Activated naive CD8-positive, alpha-beta T cell (primary cell): ENCODE results near the gene CD109.
"Not testable (repeated sequence)": the region's sequence is repeated elsewhere in the genome, so short reads cannot be mapped to it uniquely, and the experiment has no call there.

ENCODE experiments used
- H3K27ac Mint-ChIP-seq: one replicate; pipeline ENCODE4 v1.8.0; 2021; ENCODE audit warnings: mixed read lengths
- H3K27me3 Mint-ChIP-seq: one replicate; pipeline ENCODE4 v1.8.0; 2021; ENCODE audit warnings: mixed read lengths
- H3K36me3 Mint-ChIP-seq: one replicate; pipeline ENCODE4 v1.8.0; 2021; ENCODE audit warnings: mixed read lengths
- H3K4me1 Mint-ChIP-seq: one replicate; pipeline ENCODE4 v1.8.0; 2021; ENCODE audit warnings: low read depth, mixed read lengths
- H3K4me3 Mint-ChIP-seq: one replicate; pipeline ENCODE4 v1.8.0; 2021; ENCODE audit warnings: mild to moderate bottlenecking, mixed read lengths
- H3K9me3 Mint-ChIP-seq: one replicate; pipeline ENCODE4 v1.8.0; 2021; ENCODE audit warnings: low read depth, mixed read lengths

Gene CD109

GRCh38 chr6:73671911-73672685 is 23.9 kb upstream of the CD109 start:
- H3K4me1 Mint-ChIP-seq, result no peaks in the 10 kb centered on the region
- peaks cover 13% of the 10 kb centered on the region for H3K27me3 Mint-ChIP-seq
- no peaks in the 10 kb centered on the region for H3K9me3 Mint-ChIP-seq
- no peaks in the 10 kb centered on the region for H3K36me3 Mint-ChIP-seq
- no peak overlapping the region for H3K4me3 Mint-ChIP-seq
- H3K27ac Mint-ChIP-seq, result no peak overlapping the region

DNA sequence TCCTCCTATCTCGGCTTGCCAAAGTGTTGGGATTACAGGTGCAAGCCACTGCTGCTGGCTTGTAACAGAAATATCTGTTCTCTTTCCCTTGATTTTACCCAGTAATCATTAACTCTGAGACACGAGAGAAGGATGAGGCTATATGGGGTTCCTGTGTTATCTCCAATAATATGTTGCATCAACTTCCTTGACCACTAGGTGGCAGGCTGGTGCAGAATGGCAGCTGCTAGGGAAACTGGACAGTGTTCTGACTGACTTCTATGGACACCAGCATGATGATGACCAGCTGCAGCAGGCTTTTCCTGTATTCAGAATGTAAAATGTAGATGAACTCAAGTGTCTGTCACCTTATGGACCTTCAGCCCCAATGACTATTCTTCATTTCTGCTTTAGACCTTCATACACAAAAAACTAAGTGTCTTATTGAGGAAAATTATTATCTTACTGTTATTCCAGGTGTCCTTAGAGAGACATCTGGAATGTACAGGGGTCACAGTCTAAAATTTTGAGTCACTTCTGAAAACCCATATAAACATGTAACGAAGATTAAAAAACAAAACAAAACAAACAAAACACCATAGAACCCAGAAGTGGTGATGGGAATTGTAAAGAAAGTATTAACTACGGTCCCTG is 20.4 kb upstream of the CD109 start:
- no peaks in the 10 kb centered on the region for H3K4me1 Mint-ChIP-seq
- H3K27ac Mint-ChIP-seq, result no peak overlapping the region
- H3K36me3 Mint-ChIP-seq, result no peaks in the 10 kb centered on the region
- no peaks in the 10 kb centered on the region for H3K9me3 Mint-ChIP-seq
- H3K4me3 Mint-ChIP-seq, result no peak overlapping the region
- peaks cover 8% of the 10 kb centered on the region for H3K27me3 Mint-ChIP-seq

DNA sequence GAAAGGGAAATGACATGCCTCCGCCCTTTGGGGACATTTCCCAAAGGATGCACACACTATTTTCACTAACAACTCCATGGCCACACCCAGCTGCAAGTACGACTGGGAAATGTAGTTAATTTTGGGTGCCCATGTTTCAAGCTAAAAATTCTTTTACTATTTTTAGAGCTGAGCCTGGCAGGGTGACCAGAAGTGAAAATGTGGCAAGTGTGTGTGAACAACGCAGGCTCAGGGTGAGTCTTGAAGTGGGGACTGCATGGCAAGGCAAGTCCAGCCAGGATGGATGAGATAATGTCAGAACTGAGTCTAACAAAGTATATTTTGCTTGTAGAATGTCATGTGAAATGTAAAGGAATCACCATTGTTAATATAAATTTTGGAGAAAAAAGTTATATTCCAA is 17.0 kb upstream of the CD109 start:
- H3K27ac Mint-ChIP-seq, result no peak overlapping the region
- peaks cover 3% of the 10 kb centered on the region for H3K27me3 Mint-ChIP-seq
- H3K9me3 Mint-ChIP-seq, result no peaks in the 10 kb centered on the region
- no peaks in the 10 kb centered on the region for H3K4me1 Mint-ChIP-seq
- H3K36me3 Mint-ChIP-seq, result no peaks in the 10 kb centered on the region
- no peak overlapping the region for H3K4me3 Mint-ChIP-seq

DNA sequence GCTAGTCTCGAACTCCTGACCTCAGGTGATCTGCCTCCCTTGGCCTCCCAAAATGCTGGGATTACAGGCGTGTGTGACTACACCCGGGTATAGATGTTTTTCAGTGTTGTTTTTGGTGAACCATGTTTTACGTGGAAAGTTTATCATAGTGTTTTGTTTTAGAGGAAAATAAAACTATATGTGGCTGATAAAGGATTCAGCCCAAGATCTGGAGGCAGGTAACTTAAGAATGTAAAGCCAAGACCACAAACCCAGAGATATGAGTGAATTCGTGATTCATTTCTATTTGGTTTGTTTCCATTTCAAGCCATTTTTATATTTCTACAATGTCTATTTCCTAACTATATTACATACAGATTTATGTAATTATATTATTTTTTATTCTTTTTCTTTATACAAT is 16.2 kb upstream of the CD109 start:
- not testable (repeated sequence) for H3K9me3 Mint-ChIP-seq

GRCh38 chr6:73680289-73680918 is 15.6 kb upstream of the CD109 start:
- Mint-ChIP-seq H3K4me3 (no peak overlapping the region), H3K9me3 (no peaks in the 10 kb centered on the region), H3K4me1 (no peaks in the 10 kb centered on the region), H3K36me3 (no peaks in the 10 kb centered on the region), H3K27me3 (peaks cover 3% of the 10 kb centered on the region), H3K27ac (no peak overlapping the region)

More for the DNA sequence above, 16.2 kb upstream of the CD109 start:
- H3K27ac Mint-ChIP-seq, H3K4me3 Mint-ChIP-seq, H3K36me3 Mint-ChIP-seq, H3K27me3 Mint-ChIP-seq, H3K4me1 Mint-ChIP-seq: not testable (repeated sequence)

- not testable (repeated sequence) for H3K4me1 Mint-ChIP-seq
Measured at GRCh38 chr6:73683574-73683973, 12.4 kb upstream of the CD109 start.

DNA sequence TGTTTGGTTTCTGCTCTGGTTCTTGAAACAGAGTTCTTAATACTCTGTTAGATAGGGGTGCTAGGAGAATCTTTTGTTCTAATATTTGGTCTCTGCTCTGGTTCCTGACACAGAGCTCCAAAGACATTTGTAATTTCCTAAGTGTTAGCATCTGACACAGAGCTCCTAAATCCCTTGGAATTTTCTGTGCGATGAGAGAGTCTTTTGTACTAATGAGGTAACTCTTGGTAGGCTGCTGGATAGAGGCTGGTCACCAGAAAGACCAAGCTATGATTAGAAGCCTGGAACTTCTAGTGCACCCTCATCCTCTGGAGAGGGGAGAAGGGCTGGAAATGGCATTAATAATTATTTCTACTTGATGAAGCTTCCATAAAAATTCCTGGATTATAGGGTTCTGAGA is 7.7 kb upstream of the CD109 start:
- H3K27ac Mint-ChIP-seq, result no peak overlapping the region
- H3K27me3 Mint-ChIP-seq, result peaks cover 13% of the 10 kb centered on the region
- no peak overlapping the region for H3K4me3 Mint-ChIP-seq
- H3K9me3 Mint-ChIP-seq, result no peaks in the 10 kb centered on the region
- peaks cover 1% of the 10 kb centered on the region for H3K4me1 Mint-ChIP-seq
- H3K36me3 Mint-ChIP-seq, result peaks cover 2% of the 10 kb centered on the region

More at GRCh38 chr6:73683574-73683973, 12.4 kb upstream of the CD109 start:
- H3K9me3 Mint-ChIP-seq, H3K27ac Mint-ChIP-seq, H3K4me3 Mint-ChIP-seq, H3K36me3 Mint-ChIP-seq, H3K27me3 Mint-ChIP-seq: not testable (repeated sequence)

GRCh38 chr6:73690056-73690455 is 5.9 kb upstream of the CD109 start:
- Mint-ChIP-seq H3K4me1 (peaks cover 11% of the 10 kb centered on the region), H3K27me3 (peaks cover 13% of the 10 kb centered on the region), H3K36me3 (peaks cover 2% of the 10 kb centered on the region), H3K9me3 (no peaks in the 10 kb centered on the region), H3K27ac (no peak overlapping the region), H3K4me3 (no peak overlapping the region)

DNA sequence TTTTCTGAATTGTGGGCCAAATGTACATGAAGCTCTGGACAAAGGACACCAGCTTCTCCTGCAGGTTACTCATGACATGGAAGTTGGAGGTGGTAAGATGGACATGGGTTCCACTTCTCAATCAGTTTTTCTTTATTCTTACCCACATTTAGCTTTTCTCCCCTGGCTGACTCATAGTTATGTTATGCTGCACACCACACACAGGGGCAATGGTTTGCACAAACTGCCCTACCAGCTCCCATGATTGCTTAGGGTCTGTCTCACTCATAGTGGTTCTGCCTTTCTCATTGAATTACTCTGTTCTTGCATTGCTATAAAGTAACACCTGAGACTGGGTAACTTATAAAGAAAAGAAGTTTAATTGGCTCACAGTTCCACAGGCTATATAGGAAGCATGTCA is 4.5 kb upstream of the CD109 start:
- no peaks in the 10 kb centered on the region for H3K9me3 Mint-ChIP-seq
- H3K27ac Mint-ChIP-seq, result no peak overlapping the region
- no peak overlapping the region for H3K4me3 Mint-ChIP-seq
- peaks cover 19% of the 10 kb centered on the region for H3K4me1 Mint-ChIP-seq
- peaks cover 11% of the 10 kb centered on the region for H3K27me3 Mint-ChIP-seq
- peaks cover 2% of the 10 kb centered on the region for H3K36me3 Mint-ChIP-seq

DNA sequence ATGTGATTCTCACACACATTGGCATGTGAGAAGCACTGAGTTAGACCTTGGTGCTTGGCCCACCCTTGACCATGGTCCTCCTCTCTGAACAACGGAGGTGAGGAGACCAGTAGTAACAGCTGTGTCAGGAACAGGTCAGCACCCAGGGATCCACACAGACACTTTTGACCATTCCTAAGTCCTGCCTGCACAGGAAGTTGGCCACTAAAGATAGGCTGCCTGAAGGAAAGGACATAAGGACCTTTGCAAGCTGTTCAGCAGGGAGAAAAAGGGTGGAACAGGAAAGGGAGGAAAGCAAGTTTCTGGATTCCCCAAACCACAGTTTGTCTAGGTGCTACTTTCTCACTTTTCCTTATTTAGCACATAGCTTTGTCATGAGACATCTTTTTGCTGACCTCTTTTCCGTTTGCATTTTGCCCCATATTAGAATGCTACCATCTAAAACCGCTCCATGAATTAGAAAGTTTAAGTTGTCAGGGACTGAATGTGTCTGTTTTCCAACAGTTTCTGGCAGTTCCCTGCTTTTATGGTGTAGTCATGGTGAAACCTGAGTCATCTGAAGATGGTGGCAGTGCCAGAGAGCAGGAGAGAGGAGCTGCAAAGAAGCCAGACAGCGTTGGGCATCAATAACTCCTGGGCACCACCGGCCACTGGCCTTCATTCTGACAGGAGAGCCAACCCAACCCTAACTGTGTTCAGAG is 1.1 kb upstream of the CD109 start:
- H3K4me3 Mint-ChIP-seq, result peak overlapping the region; percentile 91
- H3K27ac Mint-ChIP-seq, result peak overlapping the region; percentile 97
- H3K4me1 Mint-ChIP-seq, result peaks cover 36% of the 10 kb centered on the region
- H3K36me3 Mint-ChIP-seq, result peaks cover 10% of the 10 kb centered on the region
- H3K9me3 Mint-ChIP-seq, result no peaks in the 10 kb centered on the region
- peaks cover 15% of the 10 kb centered on the region for H3K27me3 Mint-ChIP-seq

GRCh38 chr6:73696966-73697655 is 1.1 kb downstream of the CD109 start:
- H3K27ac Mint-ChIP-seq, result peak overlapping the region; percentile 94
- H3K27me3 Mint-ChIP-seq, result peaks cover 14% of the 10 kb centered on the region
- H3K36me3 Mint-ChIP-seq, result peaks cover 10% of the 10 kb centered on the region
- peak overlapping the region; percentile 91 for H3K4me3 Mint-ChIP-seq
- no peaks in the 10 kb centered on the region for H3K9me3 Mint-ChIP-seq
- peaks cover 35% of the 10 kb centered on the region for H3K4me1 Mint-ChIP-seq

GRCh38 chr6:73699676-73700459 is 3.9 kb downstream of the CD109 start:
- Mint-ChIP-seq H3K27me3 (peaks cover 18% of the 10 kb centered on the region), H3K4me1 (peaks cover 30% of the 10 kb centered on the region), H3K9me3 (no peaks in the 10 kb centered on the region), H3K36me3 (peaks cover 11% of the 10 kb centered on the region), H3K27ac (no peak overlapping the region), H3K4me3 (no peak overlapping the region)

GRCh38 chr6:73702444-73702843 is 6.4 kb downstream of the CD109 start:
- H3K4me1 Mint-ChIP-seq, result peaks cover 11% of the 10 kb centered on the region
- peaks cover 11% of the 10 kb centered on the region for H3K36me3 Mint-ChIP-seq
- peaks cover 16% of the 10 kb centered on the region for H3K27me3 Mint-ChIP-seq
- no peak overlapping the region for H3K4me3 Mint-ChIP-seq
- no peaks in the 10 kb centered on the region for H3K9me3 Mint-ChIP-seq
- H3K27ac Mint-ChIP-seq, result no peak overlapping the region

DNA sequence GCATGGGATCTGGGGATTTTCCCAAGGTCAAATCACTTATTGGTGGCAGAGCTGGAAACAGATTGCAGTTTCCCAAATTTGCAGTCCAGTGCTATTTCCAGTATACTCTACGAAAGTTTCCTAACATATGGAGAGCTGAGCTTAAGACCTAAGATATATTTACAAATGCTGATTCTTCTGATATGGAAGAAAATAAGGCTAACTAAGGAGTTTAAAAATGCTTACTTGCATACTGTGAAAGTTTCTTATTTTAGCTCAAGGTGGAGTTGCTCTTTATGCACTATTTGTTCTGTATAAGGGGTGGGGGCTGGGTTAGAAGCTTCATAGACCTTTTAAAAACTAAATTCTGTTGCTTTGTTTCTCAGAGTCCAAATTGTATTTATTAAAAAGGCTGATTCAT is 7.5 kb downstream of the CD109 start:
- H3K9me3 Mint-ChIP-seq, result no peaks in the 10 kb centered on the region
- H3K27ac Mint-ChIP-seq, result no peak overlapping the region
- peaks cover 5% of the 10 kb centered on the region for H3K36me3 Mint-ChIP-seq

More for the DNA sequence above, 7.5 kb downstream of the CD109 start:
- H3K4me3 Mint-ChIP-seq, result no peak overlapping the region
- H3K27me3 Mint-ChIP-seq, result peaks cover 10% of the 10 kb centered on the region
- peaks cover 6% of the 10 kb centered on the region for H3K4me1 Mint-ChIP-seq
